B cell (primary cell): ENCODE results near the gene GUCY2F. TPM values are rescaled to one million over a fixed set of nuclear protein-coding genes. Genes with fewer than 3 reads are reported as not detected.

Experiments used
- ATAC-seq: fragments of 200-7000 bp; cut with Tn5 transposase; one replicate; pipeline ENCODE4 v1.10.0; 2021; ENCODE audit warnings: low read depth, mild to moderate bottlenecking, moderate number of reproducible peaks, moderate library complexity
- CTCF ChIA-PET: fragments of 350-600 bp; sonication (Branson Sonifier 250); formaldehyde crosslinking; loops from one replicate; lab custom pipeline; 2021; ENCODE audit warnings: antibody characterized with exemption, inconsistent platforms; lab: Charles Lee
- POLR2A ChIA-PET: fragments of 350-600 bp; sonication (Branson Sonifier 250); formaldehyde crosslinking; loops from one replicate; lab custom pipeline; 2021; ENCODE audit warnings: antibody characterized with exemption; lab: Charles Lee
- DNase-seq: peaks from one replicate; pipeline ENCODE4 v3.0.0; 2013
- H2AFZ ChIP-seq: 2 replicates; pipeline ENCODE4 v1.6.1; 2012; ENCODE audit warnings: mild to moderate bottlenecking, low read depth, low read length; ENCODE audit not compliant: insufficient read depth, poor library complexity, severe bottlenecking
- H3K27ac ChIP-seq, 2 donors: 1 replicate in 1 of 2; 2 replicates in 1 of 2; pipeline ENCODE4 v1.5.1; 2012 to 2013; ENCODE audit warnings: low read length in 2 of 2, mild to moderate bottlenecking in 2 of 2, moderate library complexity in 1 of 2
- H3K27me3 ChIP-seq, 4 experiments: fragments of 200-600 bp in 1 of 4; sonication (generic) in 1 of 4; replicated peaks in 1 of 4; 1 replicate in 2 of 4; 2 replicates in 2 of 4; pipeline versions ENCODE4 v1.6.1 to v1.7.0; 2013 to 2016; ENCODE audit warnings: low read length in 3 of 4, mild to moderate bottlenecking in 2 of 4, mixed read lengths in 1 of 4, moderate library complexity in 1 of 4; ENCODE audit not compliant: insufficient read depth in 4 of 4, control insufficient read depth in 3 of 4; ENCODE audit errors: control extremely low read depth in 1 of 4
- H3K36me3 ChIP-seq, 2 experiments: replicated peaks in 1 of 2; 1 replicate in 1 of 2; 2 replicates in 1 of 2; pipeline versions ENCODE4 v1.6.1 to v1.7.1; 2013; ENCODE audit warnings: low read length in 1 of 2; ENCODE audit not compliant: insufficient read depth in 2 of 2, control insufficient read depth in 1 of 2; ENCODE audit errors: control extremely low read depth in 1 of 2, extremely low read depth in 1 of 2
- H3K4me1 ChIP-seq, 2 donors: fragments of 200-600 bp in 1 of 2; sonication (generic) in 1 of 2; 1 replicate in 1 of 2; 2 replicates in 1 of 2; pipeline versions ENCODE4 v1.5.1 to v1.6.1; 2013 to 2017; ENCODE audit warnings: low read length in 2 of 2; ENCODE audit not compliant: control insufficient read depth in 2 of 2, insufficient read depth in 2 of 2
- H3K4me2 ChIP-seq: replicated peaks from 2 replicates; pipeline ENCODE3; 2012; ENCODE audit warnings: mild to moderate bottlenecking, low read depth, low read length; ENCODE audit not compliant: poor library complexity, severe bottlenecking
- H3K4me3 ChIP-seq, 5 experiments: fragments of 200-600 bp in 1 of 5; sonication (generic) in 1 of 5; 1 replicate in 3 of 5; 2 replicates in 2 of 5; pipeline versions ENCODE4 v1.5.1 to v1.7.0; 2011 to 2016; ENCODE audit warnings: low read length in 4 of 5, mild to moderate bottlenecking in 4 of 5, low read depth in 2 of 5, control low read depth in 1 of 5, moderate library complexity in 1 of 5; ENCODE audit not compliant: insufficient read depth in 1 of 5; ENCODE audit errors: control extremely low read depth in 1 of 5, extremely low read depth in 1 of 5
- H3K79me2 ChIP-seq: fragments of 200-600 bp; sonication (generic); one replicate; pipeline ENCODE4 v1.6.0; 2016; ENCODE audit warnings: low read length; ENCODE audit not compliant: control insufficient read depth, insufficient read depth
- H3K9ac ChIP-seq: fragments of 200-600 bp; sonication (generic); 2 replicates; pipeline ENCODE4 v1.6.1; 2017; ENCODE audit warnings: mild to moderate bottlenecking, low read length, moderate library complexity
- H3K9me3 ChIP-seq, 3 donors: one replicate each; pipeline versions ENCODE4 v1.6.1 to v1.7.1; 2013; ENCODE audit warnings: low read length in 2 of 3; ENCODE audit not compliant: control insufficient read depth in 2 of 3, insufficient read depth in 1 of 3; ENCODE audit errors: control extremely low read depth in 1 of 3
- H4K20me1 ChIP-seq: 2 replicates; pipeline ENCODE4 v1.6.0; 2012; ENCODE audit warnings: mild to moderate bottlenecking, low read length; ENCODE audit not compliant: insufficient read depth, control insufficient read depth, poor library complexity, severe bottlenecking
- H3K27ac Mint-ChIP-seq: one replicate; pipeline ENCODE4 v1.8.0; 2021; ENCODE audit warnings: mixed read lengths
- H3K27me3 Mint-ChIP-seq: one replicate; pipeline ENCODE4 v1.8.0; 2021; ENCODE audit warnings: mixed read lengths
- H3K4me1 Mint-ChIP-seq: one replicate; pipeline ENCODE4 v1.8.0; 2021; ENCODE audit warnings: mixed read lengths
- H3K4me3 Mint-ChIP-seq: one replicate; pipeline ENCODE4 v1.8.0; 2021; ENCODE audit warnings: mixed read lengths
- H3K9me3 Mint-ChIP-seq: one replicate; pipeline ENCODE4 v1.8.0; 2022; ENCODE audit warnings: mixed read lengths; ENCODE audit not compliant: insufficient read depth
- EZH2 ChIP-seq: IDR thresholded peaks from 2 replicates; pipeline ENCODE4 v1.6.1; 2012; ENCODE audit warnings: borderline replicate concordance, low read depth, mild to moderate bottlenecking, moderate library complexity, low read length; ENCODE audit not compliant: insufficient read depth, poor library complexity, severe bottlenecking
- WGBS: methylation state at CpG from one replicate; pipeline ENCODE4 v1.1.5; 2013; ENCODE audit warnings: missing lambda C conversion rate; ENCODE audit not compliant: insufficient coverage; 5-methylcytosine and 5-hydroxymethylcytosine counted together
- intact Hi-C: fragments of 100-400 bp; cut with micrococcal nuclease; formaldehyde crosslinking; loops from one replicate; pipeline ENCODE4 v1.10.0; 2022
- polyA plus RNA-seq: library from polyadenylated mRNA; depleted of rRNA; stranded (reverse); fragments of >200 nt; gene quantifications from 2 replicates; pipeline ENCODE4 v1.2.3, GENCODE V29; 2012
- total RNA-seq, 2 donors: library from RNA; stranded (reverse); fragments of 120-200 nt in 1 of 2; gene quantifications; 1 replicate in 1 of 2; 2 replicates in 1 of 2; pipeline versions ENCODE4 v1.2.3 to v1.2.4, GENCODE V29; 2013 to 2022
- TF ChIP-seq, protein P1 (sequence below): fragments of 200-600 bp; IDR thresholded peaks from one replicate; pipeline ENCODE4 v1.8.0; 2022; ENCODE audit warnings: antibody characterized with exemption, mild to moderate bottlenecking

Gene GUCY2F
- total and polyA plus RNA-seq, 2 donors (not counting 1 experiment from before 2014, with no cell fraction given): not detected

DNA sequence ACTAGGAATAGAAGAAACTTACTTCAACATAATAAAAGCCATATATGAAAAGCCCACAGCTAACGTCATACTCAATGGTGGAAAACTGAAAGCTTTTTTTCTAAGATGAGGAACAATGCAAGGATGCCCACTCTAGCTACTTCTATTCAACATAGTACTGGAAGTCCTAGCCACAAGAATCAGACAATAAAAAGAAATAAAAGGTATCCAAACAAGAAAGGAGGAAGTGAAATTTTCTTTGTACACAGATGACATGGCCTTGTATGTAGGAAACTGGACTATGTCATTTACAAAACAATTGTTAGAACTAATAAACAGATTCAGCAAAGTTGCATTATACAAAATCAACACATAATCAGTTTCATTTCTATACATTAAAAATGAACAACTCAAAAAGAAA is 29.2 kb upstream of the GUCY2F start:
- ChIA-PET CTCF (no interaction called here), POLR2A (no interaction called here)
- Histone ChIP-seq H4K20me1 (no peaks in the 10 kb centered on the region), H3K36me3 (no peaks in the 10 kb centered on the region), H3K4me2 (no peak overlapping the region), H3K4me3 (no peak overlapping the region), H3K27me3 (peaks cover 0 to 11% (median 0%) of the 10 kb centered on the region in 4 experiments), H3K27ac (no peak overlapping the region), H3K9me3 (no peaks in the 10 kb centered on the region), H3K4me1 (no peaks in the 10 kb centered on the region), H3K79me2 (no peaks in the 10 kb centered on the region), H2AFZ (no peak overlapping the region), H3K9ac (no peak overlapping the region)
- Mint-ChIP-seq H3K4me3 (no peak overlapping the region), H3K9me3 (no peaks in the 10 kb centered on the region), H3K27ac (no peak overlapping the region), H3K27me3 (peaks cover 11% of the 10 kb centered on the region), H3K4me1 (peaks cover 3% of the 10 kb centered on the region)
- intact Hi-C loops: no loop called here
- no peak for ATAC-seq
- WGBS: no CpG with 5 or more reads among the region's 1 CpG
- no peak for DNase-seq
- TF ChIP-seq, protein P1, sequence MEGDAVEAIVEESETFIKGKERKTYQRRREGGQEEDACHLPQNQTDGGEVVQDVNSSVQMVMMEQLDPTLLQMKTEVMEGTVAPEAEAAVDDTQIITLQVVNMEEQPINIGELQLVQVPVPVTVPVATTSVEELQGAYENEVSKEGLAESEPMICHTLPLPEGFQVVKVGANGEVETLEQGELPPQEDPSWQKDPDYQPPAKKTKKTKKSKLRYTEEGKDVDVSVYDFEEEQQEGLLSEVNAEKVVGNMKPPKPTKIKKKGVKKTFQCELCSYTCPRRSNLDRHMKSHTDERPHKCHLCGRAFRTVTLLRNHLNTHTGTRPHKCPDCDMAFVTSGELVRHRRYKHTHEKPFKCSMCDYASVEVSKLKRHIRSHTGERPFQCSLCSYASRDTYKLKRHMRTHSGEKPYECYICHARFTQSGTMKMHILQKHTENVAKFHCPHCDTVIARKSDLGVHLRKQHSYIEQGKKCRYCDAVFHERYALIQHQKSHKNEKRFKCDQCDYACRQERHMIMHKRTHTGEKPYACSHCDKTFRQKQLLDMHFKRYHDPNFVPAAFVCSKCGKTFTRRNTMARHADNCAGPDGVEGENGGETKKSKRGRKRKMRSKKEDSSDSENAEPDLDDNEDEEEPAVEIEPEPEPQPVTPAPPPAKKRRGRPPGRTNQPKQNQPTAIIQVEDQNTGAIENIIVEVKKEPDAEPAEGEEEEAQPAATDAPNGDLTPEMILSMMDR: no peak
- TF ChIP-seq EZH2: no peak

DNA sequence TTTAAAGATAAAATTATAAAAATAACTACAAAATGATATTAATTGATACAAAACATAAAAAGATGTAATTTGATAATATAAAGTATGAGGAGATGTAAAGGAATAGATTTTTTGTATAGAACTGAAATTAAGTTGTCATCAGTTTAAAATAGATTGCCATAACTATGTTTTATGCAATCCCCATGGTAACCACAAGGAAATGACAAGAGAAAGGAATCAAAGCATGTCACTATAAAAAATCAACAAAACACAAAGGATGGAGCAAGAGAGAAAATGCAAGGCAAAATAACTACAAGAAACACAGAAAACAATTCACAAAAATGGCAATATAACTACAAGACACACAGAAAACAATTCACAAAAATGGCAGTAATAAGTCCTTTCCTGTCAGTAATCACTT is 27.0 kb upstream of the GUCY2F start:
- H3K27ac ChIP-seq: no peak overlapping the region
- no peaks in the 10 kb centered on the region for H3K4me1 ChIP-seq
- intact Hi-C loops: no loop called here
- no peaks in the 10 kb centered on the region for H3K36me3 ChIP-seq
- Mint-ChIP-seq H3K27ac (no peak overlapping the region), H3K27me3 (peaks cover 11% of the 10 kb centered on the region), H3K4me3 (no peak overlapping the region), H3K9me3 (no peaks in the 10 kb centered on the region), H3K4me1 (peaks cover 3% of the 10 kb centered on the region)
- CTCF ChIA-PET: no interaction called here
- peaks cover 0 to 11% (median 0%) of the 10 kb centered on the region in 4 experiments for H3K27me3 ChIP-seq
- no peaks in the 10 kb centered on the region for H3K79me2 ChIP-seq
- ATAC-seq (no peak), DNase-seq (no peak)
- H3K9ac ChIP-seq: no peak overlapping the region
- H2AFZ ChIP-seq: no peak overlapping the region
- H4K20me1 ChIP-seq: no peaks in the 10 kb centered on the region
- H3K9me3 ChIP-seq: no peaks in the 10 kb centered on the region
- H3K4me3 ChIP-seq: no peak overlapping the region
- H3K4me2 ChIP-seq: no peak overlapping the region
- POLR2A ChIA-PET: no interaction called here
- TF ChIP-seq, protein P1: no peak
- no peak for TF ChIP-seq EZH2
